HG03520 (cell line): ENCODE results near the gene KCNMA1.

Source experiments
- ATAC-seq: cut with Tn5 transposase; IDR thresholded peaks from one replicate; pipeline ENCODE4 v1.9.1; 2021; ENCODE audit warnings: mild to moderate bottlenecking, moderate library complexity; ENCODE audit not compliant: unreplicated experiment

Gene KCNMA1

GRCh38 chr10:77315496-77316129 is 322.0 kb downstream of the KCNMA1 start:
- no peak for ATAC-seq

DNA sequence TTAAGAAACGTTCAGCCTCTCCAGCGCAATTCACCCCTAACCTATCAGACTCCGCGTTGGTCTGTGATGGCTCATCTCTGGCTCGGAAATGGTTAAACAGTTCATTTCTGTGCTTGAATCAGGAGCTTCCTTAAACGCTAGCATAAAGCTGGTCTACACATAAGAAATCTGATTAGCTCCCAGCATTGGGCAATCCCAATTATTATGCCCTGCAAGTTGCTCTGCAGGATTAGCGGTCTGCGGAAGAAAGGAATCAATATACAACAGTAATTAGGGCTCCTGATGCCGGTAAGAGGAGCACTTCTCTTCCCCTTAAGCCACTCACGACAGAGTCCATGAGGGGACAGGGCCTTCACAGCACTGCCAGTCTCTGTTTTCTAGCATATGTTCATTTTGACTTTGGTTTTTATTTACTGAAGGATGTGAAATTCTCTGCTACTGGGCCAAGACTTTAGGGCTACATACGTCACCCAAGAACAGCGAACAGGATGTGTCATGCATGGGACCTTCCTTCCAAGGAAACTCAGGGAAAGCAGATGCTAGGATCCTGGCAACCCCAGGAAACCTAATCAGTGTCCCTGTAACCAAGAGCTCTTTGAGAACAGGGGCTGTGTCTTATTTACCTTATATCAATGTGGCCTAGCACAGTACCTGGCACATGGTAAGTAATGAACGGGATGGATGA is 324.4 kb downstream of the KCNMA1 start:
- ATAC-seq, result no peak

GRCh38 chr10:77311186-77311585 is 326.4 kb downstream of the KCNMA1 start:
- ATAC-seq, result no peak

- ATAC-seq, result no peak
Measured at GRCh38 chr10:77310288-77310840, 327.2 kb downstream of the KCNMA1 start.

GRCh38 chr10:77309509-77309908 is 328.1 kb downstream of the KCNMA1 start:
- ATAC-seq, result no peak

- no peak for ATAC-seq
Measured at GRCh38 chr10:77309092-77309491, 328.5 kb downstream of the KCNMA1 start.

DNA sequence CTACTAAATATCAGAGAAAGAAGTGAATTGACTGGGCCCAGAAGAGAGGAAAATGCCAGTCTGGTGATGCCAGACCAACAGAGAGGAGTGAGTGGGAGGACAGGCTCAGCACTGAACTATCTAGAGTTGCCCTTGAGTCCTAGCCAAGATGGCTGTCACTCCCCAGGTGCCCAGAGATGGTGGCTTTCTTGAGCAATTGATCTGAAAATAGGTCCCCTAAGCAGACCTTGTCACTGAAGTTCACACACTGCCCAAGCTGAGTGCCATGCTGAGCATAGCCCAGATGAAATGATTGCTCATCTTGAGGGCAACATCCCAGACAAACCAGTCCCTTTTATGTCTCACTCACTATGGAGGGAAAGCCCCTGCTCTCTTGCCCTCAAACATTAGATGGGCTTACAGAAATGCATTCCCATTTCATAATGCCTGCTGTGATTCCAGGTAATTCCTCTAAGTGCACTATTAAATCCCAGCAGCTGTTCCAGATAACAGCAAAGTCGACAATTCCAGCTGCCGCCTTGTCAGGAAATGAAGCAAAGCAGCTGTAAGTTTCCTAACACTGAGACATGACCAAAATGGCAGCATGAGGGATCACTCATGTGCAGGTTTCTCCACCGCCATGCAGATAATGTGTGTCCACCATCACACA is 329.4 kb downstream of the KCNMA1 start:
- no peak for ATAC-seq

DNA sequence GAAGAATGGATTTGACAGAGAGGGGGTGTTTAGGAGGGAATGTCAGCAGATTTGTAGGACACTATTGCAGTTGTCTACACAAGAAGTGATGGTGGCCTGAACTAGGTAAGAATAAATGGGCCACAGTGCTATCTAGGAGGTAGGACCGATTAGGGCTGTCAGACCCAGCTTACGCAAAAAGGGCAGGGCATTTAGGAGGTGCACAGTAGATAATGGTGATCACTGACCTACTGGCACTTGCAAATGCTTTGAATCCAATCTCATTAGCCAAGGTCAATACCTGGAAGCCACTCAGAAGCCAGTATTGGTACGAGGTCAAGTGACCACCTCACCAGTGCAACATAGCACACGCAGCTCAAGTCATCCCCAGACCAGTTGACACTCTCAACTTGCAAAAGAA is 330.9 kb downstream of the KCNMA1 start:
- no peak for ATAC-seq

DNA sequence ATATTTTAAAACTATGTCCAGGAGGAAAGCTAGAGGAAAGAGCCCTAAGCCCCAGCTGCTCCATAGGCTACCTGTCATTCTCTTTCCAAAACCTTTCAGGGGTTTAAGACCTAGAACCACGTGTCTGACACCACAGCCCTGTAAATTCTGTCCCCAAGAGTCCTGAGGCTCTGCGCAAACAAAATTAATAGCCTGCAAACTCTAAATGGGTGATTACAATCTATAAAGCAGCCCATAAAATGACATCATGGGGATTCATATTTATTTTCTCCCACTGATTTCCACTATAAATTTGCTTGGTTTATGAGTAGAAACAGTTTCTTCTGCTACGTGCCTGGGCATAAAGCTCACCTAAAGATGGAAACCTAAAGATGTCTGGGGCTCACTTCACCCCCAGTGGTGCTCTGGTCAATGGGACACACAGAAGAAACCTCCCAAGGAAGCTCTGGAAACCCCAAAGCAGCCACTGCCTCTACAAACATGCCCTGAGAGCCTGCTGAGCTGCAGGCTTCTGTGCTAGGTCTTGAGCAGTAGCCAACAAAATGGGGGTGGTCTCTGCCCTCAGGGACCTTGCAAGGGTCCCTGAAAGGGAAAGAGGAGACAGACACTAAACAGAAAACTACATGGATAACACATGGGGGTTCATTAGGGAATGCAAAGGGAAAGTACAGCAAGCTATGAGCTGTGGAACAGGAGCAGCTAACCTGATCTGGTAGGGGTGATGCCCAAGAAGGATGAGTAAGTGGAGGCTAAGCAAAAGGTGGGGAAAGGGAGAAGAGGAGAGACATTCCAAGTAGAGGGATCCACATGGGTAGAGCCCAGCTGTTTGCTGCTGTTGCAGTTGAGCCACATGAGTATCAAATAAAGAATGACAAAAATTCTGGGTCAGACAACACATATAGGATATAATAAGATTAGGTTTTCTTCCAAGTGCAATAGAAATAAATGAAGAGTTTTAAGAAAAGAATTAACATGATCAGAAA is 331.7 kb downstream of the KCNMA1 start:
- ATAC-seq, result no peak

GRCh38 chr10:77304192-77304591 is 333.4 kb downstream of the KCNMA1 start:
- ATAC-seq, result no peak

GRCh38 chr10:77301305-77301730 is 336.3 kb downstream of the KCNMA1 start:
- no peak for ATAC-seq

DNA sequence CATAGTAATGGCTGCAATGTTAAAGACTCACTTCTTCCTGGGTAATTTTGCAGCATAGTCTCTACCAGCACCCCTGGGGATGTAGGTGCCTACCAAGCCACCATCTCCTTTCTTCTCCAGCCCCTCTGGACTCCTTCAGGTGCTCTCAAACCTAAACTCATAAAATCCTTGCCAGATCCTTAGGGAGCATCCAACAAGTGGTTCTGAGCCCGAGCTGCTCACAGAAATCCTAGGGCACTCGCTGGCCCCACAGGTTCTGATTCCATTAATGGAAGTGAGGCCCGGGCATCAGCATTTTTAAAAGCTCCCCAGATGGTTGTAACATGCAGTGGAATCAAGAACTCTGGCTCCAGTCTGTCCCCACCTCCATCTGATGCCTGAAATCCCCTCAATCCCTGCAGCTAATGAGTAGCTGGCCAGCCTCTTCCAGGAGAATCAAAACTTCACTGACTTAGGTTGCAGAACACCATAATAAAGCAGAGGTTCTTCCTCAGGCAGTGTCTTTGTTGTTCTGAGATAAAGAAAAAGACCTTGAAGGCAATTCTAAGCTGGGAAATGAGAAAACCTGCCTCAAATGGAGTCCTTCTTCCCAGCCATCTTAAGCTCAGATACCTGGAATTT is 336.8 kb downstream of the KCNMA1 start:
- no peak for ATAC-seq

GRCh38 chr10:77299320-77299719 is 338.3 kb downstream of the KCNMA1 start:
- no peak for ATAC-seq

DNA sequence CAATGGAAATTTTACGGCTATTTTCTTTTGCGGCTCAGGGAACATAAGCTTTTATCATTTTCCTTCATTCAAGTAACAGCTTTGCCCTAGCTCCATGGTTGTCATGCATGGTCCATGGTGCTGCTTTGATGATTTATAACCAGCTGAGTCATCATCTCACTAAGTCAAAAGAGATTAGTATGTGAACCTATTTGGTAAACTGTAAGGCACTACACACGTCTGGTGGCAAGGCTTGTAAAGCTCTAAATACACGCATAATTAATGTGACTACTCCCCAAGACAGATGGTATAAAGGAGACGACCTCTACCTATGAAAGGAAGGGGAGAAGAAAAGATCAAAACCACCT is 340.2 kb downstream of the KCNMA1 start:
- ATAC-seq, result no peak

DNA sequence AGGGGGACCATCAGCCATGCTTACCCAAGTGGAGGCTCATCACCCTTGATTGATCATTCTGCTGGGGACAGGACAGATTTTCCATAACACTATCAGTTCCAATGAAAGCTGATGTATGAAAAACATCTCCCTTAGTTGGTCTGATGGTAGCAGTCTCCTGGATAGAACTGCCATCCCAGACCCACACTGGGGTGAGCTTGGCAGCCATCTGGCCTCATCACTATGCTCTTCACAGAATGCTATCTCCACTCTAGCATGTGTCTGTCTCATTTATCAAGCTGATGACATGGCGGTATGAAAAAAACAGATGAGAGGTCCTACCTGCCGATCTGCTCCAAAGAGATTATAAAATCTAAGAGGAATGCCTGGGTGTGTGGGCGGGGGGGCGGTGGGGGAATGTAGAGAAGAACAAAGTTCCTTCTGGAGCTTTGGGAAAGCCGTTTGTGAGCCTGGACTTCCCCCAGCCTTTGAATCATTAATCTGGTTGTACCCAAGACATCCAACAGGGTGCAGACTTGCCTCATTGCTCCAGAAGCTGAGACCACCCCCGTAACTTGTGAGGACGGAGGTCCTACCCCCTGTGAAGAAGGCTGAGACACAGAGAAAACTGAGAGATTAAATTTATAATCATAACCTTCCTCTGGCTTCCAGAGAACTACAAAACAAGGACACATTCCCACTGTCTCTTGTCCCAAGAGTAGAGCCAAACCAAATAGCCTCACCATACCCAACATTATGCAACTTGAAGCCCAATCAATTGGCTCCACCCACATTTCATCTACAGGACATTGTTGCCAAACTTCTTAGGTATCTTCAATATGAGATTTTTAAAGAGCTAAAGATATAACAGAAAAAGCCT is 340.8 kb downstream of the KCNMA1 start:
- ATAC-seq, result no peak

DNA sequence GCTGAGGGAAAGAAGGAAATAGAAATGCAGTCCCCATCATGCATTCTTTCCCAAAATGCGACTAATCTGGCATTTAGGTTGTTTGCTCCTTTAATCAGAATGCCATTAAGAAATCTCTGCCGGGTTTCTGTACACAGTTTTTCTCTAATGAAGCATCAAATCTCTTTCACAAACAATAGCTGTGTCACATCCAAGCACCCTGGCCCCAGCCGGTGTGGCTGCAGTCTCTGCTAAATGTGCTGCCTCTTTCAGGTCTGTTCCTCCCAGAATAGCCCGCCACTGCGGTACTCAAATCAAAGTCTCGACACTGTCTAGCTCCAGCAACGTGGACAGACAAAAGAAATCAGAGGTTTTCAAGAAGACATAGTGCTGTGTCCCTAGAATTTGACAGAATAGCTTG is 343.8 kb downstream of the KCNMA1 start:
- ATAC-seq, result no peak

GRCh38 chr10:77293347-77293746 is 344.3 kb downstream of the KCNMA1 start:
- ATAC-seq, result no peak

GRCh38 chr10:77291596-77292505 is 345.8 kb downstream of the KCNMA1 start:
- ATAC-seq, result no peak
